Vagina (tissue), 2 donors: Measurements from ENCODE around the gene SLC12A8. TPM values are rescaled to one million over a fixed set of nuclear protein-coding genes. Genes with fewer than 3 reads are reported as not detected.

Experiments
- DNase-seq, 2 donors: peaks; one replicate each; pipeline ENCODE4 v3.0.0-alpha.2; 2017; ENCODE audit errors: extremely low spot score in 2 of 2
- H3K27ac ChIP-seq: fragments of 200-600 bp; sonication (generic); one replicate; pipeline ENCODE4 v1.5.1; 2019
- H3K27me3 ChIP-seq: fragments of 200-600 bp; sonication (generic); one replicate; pipeline ENCODE4 v1.5.1; 2019
- H3K36me3 ChIP-seq, 2 donors: fragments of 200-600 bp; sonication (generic); one replicate each; pipeline ENCODE4 v1.5.1; 2017 to 2019
- H3K4me1 ChIP-seq: fragments of 200-600 bp; sonication (generic); one replicate; pipeline ENCODE4 v1.5.1; 2019
- H3K4me3 ChIP-seq, 2 donors: fragments of 200-600 bp; sonication (generic); 1 replicate in 1 of 2; 2 replicates in 1 of 2; pipeline ENCODE4 v1.5.1; 2016 to 2019
- H3K9me3 ChIP-seq: fragments of 200-600 bp; sonication (generic); one replicate; pipeline ENCODE4 v1.5.1; 2019
- CTCF ChIP-seq, 3 experiments: fragments of 450-650 bp in 2 of 3; fragments of 200-600 bp in 1 of 3; sonication (generic) in 1 of 3; IDR thresholded peaks; one replicate each; pipeline ENCODE4 v1.5.1; 2017 to 2019; ENCODE audit warnings: antibody characterized with exemption in 3 of 3, mild to moderate bottlenecking in 2 of 3, moderate library complexity in 2 of 3
- POLR2A ChIP-seq, 2 donors: fragments of 450-650 bp; IDR thresholded peaks; one replicate each; pipeline ENCODE4 v1.6.1; 2017; ENCODE audit warnings: antibody characterized with exemption in 2 of 2, mild to moderate bottlenecking in 2 of 2, moderate library complexity in 2 of 2
- POLR2AphosphoS5 ChIP-seq, 2 donors: sonication (generic); formaldehyde crosslinking; IDR thresholded peaks; one replicate each; pipeline ENCODE4 v1.9.0; 2017; ENCODE audit warnings: antibody characterized with exemption in 2 of 2, mild to moderate bottlenecking in 2 of 2, low read depth in 1 of 2; ENCODE audit not compliant: insufficient read depth in 1 of 2
- intact Hi-C: fragments of 100-400 bp; cut with DNase I; formaldehyde crosslinking; loops from one replicate; pipeline ENCODE4 v1.15.1; 2023
- total RNA-seq: library from RNA; depleted of rRNA; stranded (reverse); fragments of >200 nt; gene quantifications from one replicate; pipeline ENCODE4 v1.2.3, GENCODE V29; 2016

SLC12A8 gene
- total RNA-seq, 1 donor from 2014 or later, result 6.1 TPM

- Histone ChIP-seq H3K36me3 (no peaks in the 10 kb centered on the region), H3K27me3 (no peaks in the 10 kb centered on the region), H3K4me1 (peaks cover 4% of the 10 kb centered on the region), H3K9me3 (no peaks in the 10 kb centered on the region), H3K4me3 (no peak overlapping the region), H3K27ac (no peak overlapping the region)
- intact Hi-C loops, result no loop called here
- no peak for DNase-seq
- no peak for TF ChIP-seq POLR2AphosphoS5 (IDR thresholded peaks at IDR 0.05; ENCODE audit: insufficient read depth in 1 of 2, low read depth in 1 of 2)
- TF ChIP-seq CTCF (IDR thresholded peaks at IDR 0.05), result no peak
- TF ChIP-seq POLR2A (IDR thresholded peaks at IDR 0.05), result no peak
Observed at GRCh38 chr3:125194061-125194848, 18.3 kb downstream of the SLC12A8 start.

DNA sequence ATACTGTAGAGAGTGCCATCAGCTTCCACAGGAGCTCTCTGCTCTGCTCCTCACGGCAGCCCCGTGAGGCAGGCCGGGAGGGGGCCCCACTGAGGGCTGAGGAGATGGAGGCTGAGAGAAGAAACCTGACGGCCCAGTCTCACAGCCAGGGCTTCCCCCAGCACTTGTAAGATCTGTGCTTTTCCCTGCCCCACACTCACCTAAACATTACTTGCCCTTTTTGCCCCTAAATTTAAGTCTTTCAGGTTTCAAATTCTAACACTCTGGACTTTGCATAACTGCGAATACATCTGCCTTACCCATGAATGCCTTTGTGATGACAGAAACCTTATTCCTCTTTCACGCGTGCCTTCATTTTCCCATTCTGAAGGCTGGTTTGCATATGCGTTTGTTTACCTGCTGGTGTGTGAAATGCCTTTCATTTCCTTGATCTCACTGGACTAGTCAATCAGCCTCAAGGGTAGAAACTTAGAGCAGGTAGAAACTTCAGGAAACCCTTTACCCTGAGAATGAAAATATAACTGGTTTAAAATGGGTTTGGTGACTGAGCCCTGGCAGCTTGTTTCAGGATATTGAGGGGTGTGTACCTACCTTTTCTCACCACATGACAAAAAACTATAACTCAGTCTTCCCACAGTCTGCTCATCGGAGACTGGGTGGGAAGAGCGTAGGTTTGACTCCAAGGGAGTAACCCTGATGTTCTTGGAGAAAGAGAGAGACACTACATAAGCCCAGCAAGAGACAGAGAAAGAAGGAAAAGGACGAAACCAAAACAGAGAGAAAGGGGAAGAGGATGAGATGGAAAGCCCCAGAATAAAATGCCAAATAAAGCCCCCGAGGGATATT is 20.1 kb downstream of the SLC12A8 start:
- H3K27ac ChIP-seq, result no peak overlapping the region
- no peaks in the 10 kb centered on the region for H3K27me3 ChIP-seq
- TF ChIP-seq POLR2A (IDR thresholded peaks at IDR 0.05) (no peak), CTCF (IDR thresholded peaks at IDR 0.05) (no peak), POLR2AphosphoS5 (IDR thresholded peaks at IDR 0.05; ENCODE audit: insufficient read depth in 1 of 2, low read depth in 1 of 2) (no peak)
- no peaks in the 10 kb centered on the region for H3K9me3 ChIP-seq
- H3K36me3 ChIP-seq, result no peaks in the 10 kb centered on the region
- H3K4me3 ChIP-seq, result no peak overlapping the region
- peaks cover 4% of the 10 kb centered on the region for H3K4me1 ChIP-seq
- no peak for DNase-seq
- intact Hi-C loops, result no loop called here

- intact Hi-C loops, result no loop called here
- Histone ChIP-seq H3K36me3 (no peaks in the 10 kb centered on the region), H3K27ac (no peak overlapping the region), H3K9me3 (no peaks in the 10 kb centered on the region), H3K27me3 (no peaks in the 10 kb centered on the region), H3K4me1 (peaks cover 7% of the 10 kb centered on the region), H3K4me3 (no peak overlapping the region)
- TF ChIP-seq CTCF (IDR thresholded peaks at IDR 0.05) (no peak), POLR2AphosphoS5 (IDR thresholded peaks at IDR 0.05; ENCODE audit: insufficient read depth in 1 of 2, low read depth in 1 of 2) (no peak), POLR2A (IDR thresholded peaks at IDR 0.05) (no peak)
- no peak for DNase-seq
Observed at GRCh38 chr3:125191730-125192129, 20.8 kb downstream of the SLC12A8 start.

DNA sequence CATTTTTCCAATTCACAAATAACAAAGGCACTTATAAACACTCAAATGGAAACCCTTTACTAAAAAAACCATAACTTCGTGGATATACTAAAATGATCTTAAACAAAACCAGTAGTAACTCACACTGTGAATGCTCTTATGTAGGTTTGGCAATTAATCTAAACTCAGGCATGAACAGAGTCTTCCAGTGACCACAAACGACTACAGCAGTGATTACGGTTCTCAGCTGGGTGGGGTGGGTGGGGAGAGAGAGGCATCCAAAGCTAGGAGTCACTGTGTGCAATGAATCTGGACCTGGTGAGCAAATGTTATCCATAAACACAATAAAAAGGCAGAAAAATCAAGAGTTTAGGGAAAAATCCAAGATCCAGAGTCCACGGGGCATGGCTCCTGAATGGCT is 21.3 kb downstream of the SLC12A8 start:
- DNase-seq, result no peak
- H3K36me3 ChIP-seq, result no peaks in the 10 kb centered on the region
- TF ChIP-seq CTCF (IDR thresholded peaks at IDR 0.05) (no peak), POLR2A (IDR thresholded peaks at IDR 0.05) (no peak), POLR2AphosphoS5 (IDR thresholded peaks at IDR 0.05; ENCODE audit: insufficient read depth in 1 of 2, low read depth in 1 of 2) (no peak)
- no peak overlapping the region for H3K4me3 ChIP-seq
- H3K9me3 ChIP-seq, result no peaks in the 10 kb centered on the region
- intact Hi-C loops, result no loop called here
- no peak overlapping the region for H3K27ac ChIP-seq
- no peaks in the 10 kb centered on the region for H3K27me3 ChIP-seq
- peaks cover 11% of the 10 kb centered on the region for H3K4me1 ChIP-seq
